ENCODE measurements around the gene C1QTNF4. TPM values are rescaled to one million over a fixed set of nuclear protein-coding genes. Genes with fewer than 3 reads are reported as not detected.
"Not testable (repeated sequence)": the region's sequence is repeated elsewhere in the genome, so short reads cannot be mapped to it uniquely, and the experiment has no call there.

Gene C1QTNF4
- total RNA-seq, 1 experiment from 2014 or later, result 0.42 TPM

DNA sequence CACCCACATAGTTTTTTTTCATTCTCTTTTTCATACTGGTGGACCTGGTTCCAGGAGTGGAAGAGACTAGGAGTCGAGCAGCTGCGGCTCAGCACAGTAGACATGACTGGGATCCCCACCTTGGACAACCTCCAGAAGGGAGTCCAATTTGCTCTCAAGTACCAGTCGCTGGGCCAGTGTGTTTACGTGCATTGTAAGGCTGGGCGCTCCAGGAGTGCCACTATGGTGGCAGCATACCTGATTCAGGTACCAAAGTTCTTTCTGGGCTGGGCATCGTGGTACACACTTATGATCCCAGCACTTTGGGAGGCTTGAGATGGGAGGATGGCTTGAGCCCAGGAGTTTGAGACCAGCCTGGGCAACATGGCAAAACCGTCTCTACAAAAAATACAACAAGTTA is 24.6 kb downstream of the C1QTNF4 start:
- H3K27ac Mint-ChIP-seq (ENCODE audit: low read depth, unreplicated experiment), result no peak overlapping the region
- no peak for TF ChIP-seq CTCF (IDR thresholded peaks at IDR 0.05; ENCODE audit: unreplicated experiment)
- ChIA-PET POLR2A (interaction anchor here (1.6 to 3.2 kb wide), 2 partner anchors 10 to 16 kb away, joined by 3 to 8 read pairs; partner anchors contain the start of gene CELF1), CTCF (interaction anchor here (1.0 kb wide), 1 partner anchor 13 kb away, joined by 3 read pairs; no protein-coding TSS in a partner anchor)
- H3K9me3 Mint-ChIP-seq (ENCODE audit: unreplicated experiment), result no peaks in the 10 kb centered on the region
- H3K4me3 Mint-ChIP-seq (ENCODE audit: unreplicated experiment), result no peak overlapping the region
- peaks cover 15% of the 10 kb centered on the region for H3K4me1 Mint-ChIP-seq (ENCODE audit: insufficient read depth, unreplicated experiment)
- H3K27me3 Mint-ChIP-seq (ENCODE audit: insufficient read depth, unreplicated experiment), result no peaks in the 10 kb centered on the region
- intact Hi-C loops (cut with micrococcal nuclease), result no loop called here
- BruUV-seq (replicated peaks), result no TSS peak
- no peak for DNase-seq (ENCODE audit: unreplicated experiment)
- H3K36me3 Mint-ChIP-seq (ENCODE audit: insufficient read depth, unreplicated experiment), result peaks cover 15% of the 10 kb centered on the region

- ChIA-PET POLR2A (interaction anchor here (0.7 to 4.6 kb wide), 10 partner anchors 10 to 140 kb away, joined by 3 to 61 read pairs (median 6); partner anchors contain the start of genes CELF1, KBTBD4, NDUFS3 and PSMC3), CTCF (interaction anchor here (0.6 to 3.1 kb wide), 3 partner anchors 11 to 182 kb away, joined by 3 to 22 read pairs (median 3); partner anchors contain the start of gene CELF1)
- H3K4me3 Mint-ChIP-seq (ENCODE audit: unreplicated experiment), result peak overlapping the region; percentile 73
These were observed 28.0 kb downstream of the C1QTNF4 start for GRCh38 chr11:47566149-47566698.

DNA sequence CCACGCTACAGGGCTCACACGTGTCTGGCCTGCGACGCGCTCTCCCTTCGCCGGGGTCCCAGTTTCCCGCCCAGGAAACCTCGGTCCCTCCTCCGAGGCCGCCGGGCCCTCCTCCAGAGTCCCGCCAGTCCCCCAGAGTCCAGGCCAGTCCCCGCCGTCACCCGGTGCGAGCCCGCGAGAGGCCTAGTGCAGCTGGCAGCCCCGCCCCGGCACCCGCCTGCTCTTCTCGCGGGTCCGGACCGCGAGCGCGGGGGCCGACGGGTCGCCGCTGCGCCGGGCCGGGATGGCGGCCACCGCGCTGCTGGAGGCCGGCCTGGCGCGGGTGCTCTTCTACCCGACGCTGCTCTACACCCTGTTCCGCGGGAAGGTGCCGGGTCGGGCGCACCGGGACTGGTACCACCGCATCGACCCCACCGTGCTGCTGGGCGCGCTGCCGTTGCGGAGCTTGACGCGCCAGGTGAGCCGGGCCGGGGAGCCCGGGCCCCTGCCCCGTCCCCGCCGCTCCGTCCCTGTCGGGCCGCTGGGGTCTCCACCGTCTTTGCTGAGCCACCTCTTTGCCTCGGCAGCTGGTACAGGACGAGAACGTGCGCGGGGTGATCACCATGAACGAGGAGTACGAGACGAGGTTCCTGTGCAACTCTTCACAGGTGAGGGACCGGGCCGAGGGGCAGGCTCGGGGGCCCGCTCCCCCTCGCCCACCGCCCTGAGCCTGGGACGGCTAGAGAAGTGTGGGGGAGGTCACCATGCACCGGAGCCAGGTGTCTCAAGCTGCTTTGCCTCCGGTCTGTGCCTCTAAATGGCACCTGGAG is 28.7 kb downstream of the C1QTNF4 start, which contains the start of gene PTPMT1:
TSS of gene PTPMT1 (plus strand) at position 260 of the 809 bp plus-strand sequence. CDS start at position 284, 24 bp downstream.
- POLR2A ChIA-PET, result interaction anchor here (0.8 to 4.6 kb wide), 8 partner anchors 13 to 139 kb away, joined by 3 to 61 read pairs (median 8); partner anchors contain the start of genes CELF1, KBTBD4, NDUFS3 and PSMC3
- BruUV-seq (replicated peaks), result no TSS peak
- peaks cover under 1% of the 10 kb centered on the region for H3K4me1 Mint-ChIP-seq (ENCODE audit: insufficient read depth, unreplicated experiment)
- no peaks in the 10 kb centered on the region for H3K9me3 Mint-ChIP-seq (ENCODE audit: unreplicated experiment)
- no peak for TF ChIP-seq CTCF (IDR thresholded peaks at IDR 0.05; ENCODE audit: unreplicated experiment)
- no peaks in the 10 kb centered on the region for H3K27me3 Mint-ChIP-seq (ENCODE audit: insufficient read depth, unreplicated experiment)
- peak within 1 kb of the TSS; percentile 73 for H3K4me3 Mint-ChIP-seq (ENCODE audit: unreplicated experiment)
- H3K27ac Mint-ChIP-seq (ENCODE audit: low read depth, unreplicated experiment), result no peak within 1 kb of the TSS
- intact Hi-C loops (cut with micrococcal nuclease), result no loop called here
- CTCF ChIA-PET, result interaction anchor here (0.6 to 3.1 kb wide), 6 partner anchors 10 to 192 kb away, joined by 3 to 22 read pairs (median 4); partner anchors contain the start of genes CELF1 and NDUFS3
- no peaks in the 10 kb centered on the region for H3K36me3 Mint-ChIP-seq (ENCODE audit: insufficient read depth, unreplicated experiment)
- DNase-seq (ENCODE audit: unreplicated experiment), result peak; percentile 50

More at GRCh38 chr11:47566149-47566698, 28.0 kb downstream of the C1QTNF4 start:
- intact Hi-C loops (cut with micrococcal nuclease), result no loop called here
- Mint-ChIP-seq H3K27ac (ENCODE audit: low read depth, unreplicated experiment) (no peak overlapping the region), H3K4me1 (ENCODE audit: insufficient read depth, unreplicated experiment) (peaks cover 1% of the 10 kb centered on the region), H3K27me3 (ENCODE audit: insufficient read depth, unreplicated experiment) (no peaks in the 10 kb centered on the region), H3K9me3 (ENCODE audit: unreplicated experiment) (no peaks in the 10 kb centered on the region), H3K36me3 (ENCODE audit: insufficient read depth, unreplicated experiment) (no peaks in the 10 kb centered on the region)
- TF ChIP-seq CTCF (IDR thresholded peaks at IDR 0.05; ENCODE audit: unreplicated experiment), result no peak
- no peak for DNase-seq (ENCODE audit: unreplicated experiment)
- no TSS peak for BruUV-seq (replicated peaks)

GRCh38 chr11:47564933-47565339 is 29.3 kb downstream of the C1QTNF4 start:
- intact Hi-C loops (cut with micrococcal nuclease), result no loop called here
- Mint-ChIP-seq H3K4me1 (ENCODE audit: insufficient read depth, unreplicated experiment) (peaks cover 6% of the 10 kb centered on the region), H3K4me3 (ENCODE audit: unreplicated experiment) (peak overlapping the region; percentile 73), H3K27ac (ENCODE audit: low read depth, unreplicated experiment) (no peak overlapping the region), H3K27me3 (ENCODE audit: insufficient read depth, unreplicated experiment) (no peaks in the 10 kb centered on the region), H3K9me3 (ENCODE audit: unreplicated experiment) (no peaks in the 10 kb centered on the region), H3K36me3 (ENCODE audit: insufficient read depth, unreplicated experiment) (no peaks in the 10 kb centered on the region)
- DNase-seq (ENCODE audit: unreplicated experiment), result no peak
- CTCF ChIA-PET, result interaction anchor here (0.7 to 3.1 kb wide), 5 partner anchors 12 to 191 kb away, joined by 3 to 22 read pairs (median 4); partner anchors contain the start of genes CELF1 and NDUFS3
- no peak for TF ChIP-seq CTCF (IDR thresholded peaks at IDR 0.05; ENCODE audit: unreplicated experiment)
- TSS peak; percentile 39 for BruUV-seq (replicated peaks)
- POLR2A ChIA-PET, result interaction anchor here (0.6 to 4.6 kb wide), 9 partner anchors 10 to 139 kb away, joined by 3 to 61 read pairs (median 6); partner anchors contain the start of genes CELF1, KBTBD4, NDUFS3 and PSMC3

DNA sequence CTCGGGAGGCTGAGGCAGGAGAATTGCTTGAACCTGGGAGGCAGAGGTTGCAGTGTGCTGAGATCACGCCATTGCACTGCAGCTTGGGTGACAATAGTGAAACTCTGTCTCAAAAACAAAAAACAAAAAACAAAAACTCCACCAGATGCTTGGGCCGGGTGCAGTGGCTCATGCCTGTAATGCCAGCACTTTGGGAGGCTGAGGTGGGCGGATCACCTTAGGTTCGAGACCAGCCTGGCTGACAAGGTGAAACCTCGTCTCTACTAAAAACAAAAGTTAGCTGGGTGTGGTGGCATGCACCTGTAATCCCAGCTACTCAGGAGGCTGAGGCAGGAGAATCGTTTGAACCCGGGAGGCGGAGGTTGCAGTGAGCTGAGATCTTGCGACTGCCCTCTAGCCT is 29.8 kb downstream of the C1QTNF4 start:
- H3K9me3 Mint-ChIP-seq (ENCODE audit: unreplicated experiment); H3K27ac Mint-ChIP-seq (ENCODE audit: low read depth, unreplicated experiment); H3K4me1 Mint-ChIP-seq (ENCODE audit: insufficient read depth, unreplicated experiment); H3K4me3 Mint-ChIP-seq (ENCODE audit: unreplicated experiment); H3K36me3 Mint-ChIP-seq (ENCODE audit: insufficient read depth, unreplicated experiment); H3K27me3 Mint-ChIP-seq (ENCODE audit: insufficient read depth, unreplicated experiment); BruUV-seq (replicated peaks); intact Hi-C loops (cut with micrococcal nuclease); DNase-seq (ENCODE audit: unreplicated experiment): not testable (repeated sequence)
- POLR2A ChIA-PET, result interaction anchor here (0.6 to 4.6 kb wide), 7 partner anchors 9 to 203 kb away, joined by 3 to 61 read pairs (median 11); partner anchors contain the start of genes CELF1, KBTBD4, NDUFS3 and PSMC3
- CTCF ChIA-PET, result interaction anchor here (0.7 to 3.1 kb wide), 5 partner anchors 11 to 190 kb away, joined by 3 to 22 read pairs (median 4); partner anchors contain the start of genes CELF1 and NDUFS3

Measured in MCF 10A (cell line).